Stromal cell of bone marrow (primary cell): ENCODE data around the gene PCDHA10.
"Not testable (repeated sequence)": the region's sequence is repeated elsewhere in the genome, so short reads cannot be mapped to it uniquely, and the experiment has no call there.

Experiments used
- DNase-seq: peaks from one replicate; pipeline ENCODE4 v3.0.0-alpha.2; 2012; ENCODE audit warnings: low read depth

PCDHA10 gene, protein sequence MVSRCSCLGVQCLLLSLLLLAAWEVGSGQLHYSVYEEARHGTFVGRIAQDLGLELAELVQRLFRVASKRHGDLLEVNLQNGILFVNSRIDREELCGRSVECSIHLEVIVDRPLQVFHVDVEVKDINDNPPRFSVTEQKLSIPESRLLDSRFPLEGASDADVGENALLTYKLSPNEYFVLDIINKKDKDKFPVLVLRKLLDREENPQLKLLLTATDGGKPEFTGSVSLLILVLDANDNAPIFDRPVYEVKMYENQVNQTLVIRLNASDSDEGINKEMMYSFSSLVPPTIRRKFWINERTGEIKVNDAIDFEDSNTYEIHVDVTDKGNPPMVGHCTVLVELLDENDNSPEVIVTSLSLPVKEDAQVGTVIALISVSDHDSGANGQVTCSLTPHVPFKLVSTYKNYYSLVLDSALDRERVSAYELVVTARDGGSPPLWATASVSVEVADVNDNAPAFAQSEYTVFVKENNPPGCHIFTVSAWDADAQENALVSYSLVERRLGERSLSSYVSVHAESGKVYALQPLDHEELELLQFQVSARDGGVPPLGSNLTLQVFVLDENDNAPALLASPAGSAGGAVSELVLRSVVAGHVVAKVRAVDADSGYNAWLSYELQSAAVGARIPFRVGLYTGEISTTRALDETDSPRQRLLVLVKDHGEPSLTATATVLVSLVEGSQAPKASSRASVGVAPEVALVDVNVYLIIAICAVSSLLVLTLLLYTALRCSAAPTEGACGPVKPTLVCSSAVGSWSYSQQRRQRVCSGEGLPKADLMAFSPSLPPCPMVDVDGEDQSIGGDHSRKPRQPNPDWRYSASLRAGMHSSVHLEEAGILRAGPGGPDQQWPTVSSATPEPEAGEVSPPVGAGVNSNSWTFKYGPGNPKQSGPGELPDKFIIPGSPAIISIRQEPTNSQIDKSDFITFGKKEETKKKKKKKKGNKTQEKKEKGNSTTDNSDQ

DNA sequence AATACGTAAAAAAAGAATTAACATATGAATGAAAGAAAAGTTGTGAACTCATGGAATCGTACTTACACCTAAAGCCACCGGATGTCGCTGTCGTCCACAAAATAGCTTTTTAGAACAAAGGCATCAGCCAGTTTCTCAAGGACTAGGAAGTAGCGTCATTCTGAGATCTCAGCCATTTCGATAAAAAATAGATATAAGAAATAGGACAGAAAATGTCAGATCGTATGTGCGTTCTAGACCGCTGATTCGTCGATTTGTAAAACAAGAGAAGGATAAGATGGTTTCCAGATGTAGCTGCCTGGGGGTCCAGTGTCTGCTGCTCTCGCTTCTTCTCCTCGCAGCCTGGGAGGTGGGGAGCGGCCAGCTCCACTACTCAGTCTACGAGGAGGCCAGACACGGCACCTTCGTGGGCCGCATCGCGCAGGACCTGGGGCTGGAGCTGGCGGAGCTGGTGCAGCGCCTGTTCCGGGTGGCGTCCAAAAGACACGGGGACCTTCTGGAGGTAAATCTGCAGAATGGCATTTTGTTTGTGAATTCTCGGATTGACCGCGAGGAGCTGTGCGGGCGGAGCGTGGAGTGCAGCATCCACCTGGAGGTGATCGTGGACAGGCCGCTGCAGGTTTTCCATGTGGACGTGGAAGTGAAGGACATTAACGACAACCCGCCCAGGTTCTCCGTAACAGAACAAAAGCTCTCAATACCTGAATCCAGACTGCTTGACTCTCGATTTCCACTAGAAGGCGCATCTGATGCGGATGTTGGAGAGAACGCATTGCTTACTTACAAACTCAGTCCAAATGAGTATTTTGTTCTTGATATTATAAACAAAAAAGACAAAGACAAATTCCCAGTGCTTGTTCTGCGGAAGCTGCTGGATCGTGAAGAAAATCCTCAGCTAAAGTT is at the start of gene PCDHA10:
Gene PCDHA10 (plus strand): TSS at position 126 of the 903 bp plus-strand sequence. CDS start 152 bp downstream, at position 278.
- DNase-seq, result no peak

DNA sequence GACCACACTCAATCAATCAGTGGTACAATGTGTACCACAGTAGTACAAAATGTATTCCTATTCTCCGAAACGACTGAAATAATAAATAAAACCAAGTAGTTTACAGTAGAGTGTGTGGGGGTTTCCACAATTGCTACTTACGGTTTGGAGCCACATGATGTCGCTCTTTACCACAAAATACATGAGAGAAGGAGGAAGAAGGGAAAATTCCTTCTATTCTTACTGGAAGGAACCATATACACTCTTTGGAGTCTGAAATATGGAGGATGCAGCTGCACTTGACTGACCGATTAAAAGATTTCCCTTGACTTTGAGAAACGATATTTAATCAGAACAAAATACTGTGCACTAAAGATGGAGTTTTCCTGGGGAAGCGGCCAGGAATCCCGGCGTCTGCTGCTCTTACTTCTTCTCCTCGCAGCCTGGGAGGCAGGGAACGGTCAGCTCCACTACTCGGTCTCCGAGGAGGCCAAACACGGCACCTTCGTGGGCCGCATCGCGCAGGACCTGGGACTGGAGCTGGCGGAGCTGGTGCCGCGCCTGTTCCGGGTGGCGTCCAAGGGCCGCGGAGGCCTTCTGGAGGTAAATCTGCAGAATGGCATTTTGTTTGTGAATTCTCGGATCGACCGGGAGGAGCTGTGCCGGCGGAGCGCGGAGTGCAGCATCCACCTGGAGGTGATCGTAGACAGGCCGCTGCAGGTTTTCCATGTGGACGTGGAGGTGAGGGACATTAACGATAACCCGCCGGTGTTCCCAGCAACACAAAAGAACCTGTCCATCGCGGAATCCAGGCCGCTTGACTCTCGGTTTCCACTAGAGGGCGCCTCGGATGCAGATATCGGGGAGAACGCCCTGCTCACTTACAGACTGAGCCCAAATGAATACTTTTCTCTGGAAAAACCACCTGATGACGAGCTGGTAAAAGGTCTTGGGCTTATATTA is 48.6 kb upstream of the PCDHA10 start, which contains the start of gene PCDHA4:
Gene PCDHA4 (plus strand): TSS at position 235 of the 942 bp plus-strand sequence.
- DNase-seq, result no peak

DNA sequence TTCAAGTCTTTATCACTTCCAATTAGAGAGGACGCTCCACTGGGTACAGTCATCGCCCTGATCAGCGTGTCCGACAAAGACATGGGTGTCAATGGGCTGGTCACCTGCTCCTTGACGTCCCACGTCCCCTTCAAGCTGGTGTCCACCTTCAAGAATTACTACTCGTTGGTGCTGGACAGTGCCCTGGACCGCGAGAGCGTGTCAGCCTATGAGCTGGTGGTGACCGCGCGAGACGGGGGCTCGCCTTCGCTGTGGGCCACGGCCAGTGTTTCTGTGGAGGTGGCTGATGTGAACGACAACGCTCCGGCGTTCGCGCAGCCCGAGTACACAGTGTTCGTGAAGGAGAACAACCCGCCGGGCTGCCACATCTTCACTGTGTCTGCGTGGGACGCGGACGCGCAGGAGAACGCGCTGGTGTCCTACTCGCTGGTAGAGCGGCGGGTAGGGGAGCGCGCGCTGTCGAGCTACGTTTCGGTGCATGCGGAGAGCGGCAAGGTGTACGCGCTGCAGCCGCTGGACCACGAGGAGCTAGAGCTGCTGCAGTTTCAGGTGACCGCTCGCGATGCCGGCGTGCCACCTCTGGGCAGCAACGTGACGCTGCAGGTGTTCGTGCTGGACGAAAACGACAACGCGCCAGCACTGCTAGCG is 47.3 kb upstream of the PCDHA10 start:
- DNase-seq, result not testable (repeated sequence)

- DNase-seq, result no peak
Observed at GRCh38 chr5:140808889-140809291, 46.8 kb upstream of the PCDHA10 start.

DNA sequence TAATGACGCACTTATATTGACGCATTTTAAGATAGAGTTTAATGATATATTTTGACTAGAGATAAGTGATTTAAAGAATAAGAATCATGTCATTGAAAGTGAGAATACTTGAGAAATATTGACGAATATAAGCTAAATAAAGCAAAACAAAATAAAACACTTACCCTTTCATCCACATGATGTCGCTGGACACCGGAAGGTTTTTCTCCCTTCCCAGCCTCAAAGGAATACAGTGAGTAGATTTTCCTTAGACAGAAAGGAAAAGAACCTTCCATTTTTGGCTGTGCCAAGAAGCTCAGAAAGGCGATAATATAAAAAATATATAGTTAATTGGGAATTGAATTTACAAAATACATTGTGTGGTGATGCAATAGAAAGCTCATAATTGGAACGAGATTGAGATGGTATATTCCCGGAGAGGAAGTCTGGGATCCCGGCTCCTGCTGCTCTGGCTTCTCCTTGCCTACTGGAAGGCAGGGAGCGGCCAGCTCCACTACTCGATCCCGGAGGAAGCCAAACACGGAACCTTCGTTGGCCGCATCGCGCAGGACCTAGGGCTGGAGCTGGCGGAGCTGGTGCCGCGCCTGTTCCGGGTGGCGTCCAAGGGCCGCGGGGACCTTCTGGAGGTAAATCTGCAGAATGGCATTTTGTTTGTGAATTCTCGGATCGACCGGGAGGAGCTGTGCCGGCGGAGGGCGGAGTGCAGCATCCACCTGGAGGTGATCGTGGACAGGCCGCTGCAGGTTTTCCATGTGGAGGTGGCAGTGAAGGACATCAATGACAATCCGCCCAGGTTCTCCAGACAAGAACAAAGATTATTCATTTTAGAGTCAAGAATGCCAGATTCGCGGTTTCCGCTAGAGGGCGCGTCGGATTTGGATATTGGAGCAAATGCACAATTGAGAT is 34.1 kb upstream of the PCDHA10 start, which contains the start of gene PCDHA5:
Gene PCDHA5 (plus strand): TSS at position 239 of the 906 bp plus-strand sequence.
- no peak for DNase-seq

DNA sequence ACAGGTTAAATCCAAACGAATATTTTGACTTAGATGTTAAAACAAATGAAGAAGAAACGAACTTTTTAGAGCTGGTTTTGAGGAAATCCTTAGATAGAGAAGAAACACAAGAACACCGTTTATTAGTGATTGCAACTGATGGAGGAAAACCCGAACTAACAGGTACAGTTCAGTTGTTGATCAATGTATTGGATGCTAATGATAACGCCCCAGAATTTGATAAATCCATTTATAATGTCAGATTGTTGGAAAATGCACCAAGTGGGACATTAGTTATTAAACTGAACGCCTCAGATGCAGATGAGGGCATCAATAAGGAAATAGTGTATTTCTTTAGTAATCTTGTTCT is 33.4 kb upstream of the PCDHA10 start:
- no peak for DNase-seq

DNA sequence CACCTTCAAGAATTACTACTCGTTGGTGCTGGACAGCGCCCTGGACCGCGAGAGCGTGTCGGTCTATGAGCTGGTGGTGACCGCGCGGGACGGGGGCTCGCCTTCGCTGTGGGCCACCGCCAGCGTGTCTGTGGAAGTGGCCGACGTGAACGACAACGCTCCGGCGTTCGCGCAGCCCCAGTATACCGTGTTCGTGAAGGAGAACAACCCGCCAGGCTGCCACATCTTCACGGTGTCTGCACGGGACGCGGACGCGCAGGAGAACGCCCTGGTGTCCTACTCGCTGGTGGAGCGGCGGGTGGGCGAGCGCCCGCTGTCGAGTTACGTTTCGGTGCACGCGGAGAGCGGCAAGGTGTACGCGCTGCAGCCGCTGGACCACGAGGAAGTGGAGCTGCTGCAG is 32.7 kb upstream of the PCDHA10 start:
- DNase-seq, result not testable (repeated sequence)

DNA sequence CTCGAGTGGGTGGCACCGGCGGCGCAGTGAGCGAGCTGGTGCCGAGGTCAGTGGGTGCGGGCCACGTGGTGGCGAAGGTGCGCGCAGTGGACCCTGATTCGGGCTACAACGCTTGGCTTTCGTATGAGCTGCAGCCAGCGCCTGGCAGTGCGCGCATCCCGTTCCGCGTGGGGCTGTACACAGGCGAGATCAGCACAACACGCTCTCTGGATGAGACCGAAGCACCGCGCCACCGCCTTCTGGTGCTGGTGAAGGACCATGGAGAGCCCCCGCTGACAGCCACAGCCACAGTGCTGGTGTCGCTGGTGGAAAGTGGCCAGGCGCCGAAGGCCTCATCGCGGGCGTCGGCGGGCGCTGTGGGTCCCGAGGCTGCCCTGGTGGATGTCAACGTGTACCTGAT is 32.2 kb upstream of the PCDHA10 start:
- no peak for DNase-seq

DNA sequence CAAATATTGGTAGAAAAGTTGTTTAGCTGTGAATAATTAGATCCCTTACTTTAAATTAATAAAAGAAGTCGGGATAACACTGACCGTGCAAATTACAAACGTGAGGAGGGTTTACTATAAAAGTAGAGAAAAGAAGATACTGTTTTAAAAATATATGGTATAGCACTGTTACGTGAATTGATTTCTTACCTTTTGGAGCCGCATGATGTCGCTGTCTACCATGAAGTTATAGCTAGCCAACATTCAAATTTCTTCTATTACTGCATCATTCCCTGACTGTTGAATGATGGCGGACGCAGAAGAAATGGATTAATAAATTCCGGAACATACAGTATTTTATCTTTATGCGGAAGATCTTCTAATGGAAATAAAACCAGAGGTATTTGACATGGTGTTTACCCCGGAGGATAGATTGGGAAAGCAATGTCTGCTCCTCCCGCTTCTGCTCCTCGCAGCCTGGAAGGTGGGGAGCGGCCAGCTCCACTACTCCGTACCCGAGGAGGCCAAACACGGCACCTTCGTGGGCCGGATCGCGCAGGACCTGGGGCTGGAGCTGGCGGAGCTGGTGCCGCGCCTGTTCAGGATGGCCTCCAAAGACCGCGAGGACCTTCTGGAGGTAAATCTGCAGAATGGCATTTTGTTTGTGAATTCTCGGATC is 27.9 kb upstream of the PCDHA10 start, which contains the start of gene PCDHA6:
Gene PCDHA6 (plus strand): TSS at position 257 of the 658 bp plus-strand sequence. CDS start 132 bp downstream, at position 389.
- DNase-seq, result no peak

- DNase-seq, result no peak
Observed at GRCh38 chr5:140828362-140828737, 27.3 kb upstream of the PCDHA10 start.

DNA sequence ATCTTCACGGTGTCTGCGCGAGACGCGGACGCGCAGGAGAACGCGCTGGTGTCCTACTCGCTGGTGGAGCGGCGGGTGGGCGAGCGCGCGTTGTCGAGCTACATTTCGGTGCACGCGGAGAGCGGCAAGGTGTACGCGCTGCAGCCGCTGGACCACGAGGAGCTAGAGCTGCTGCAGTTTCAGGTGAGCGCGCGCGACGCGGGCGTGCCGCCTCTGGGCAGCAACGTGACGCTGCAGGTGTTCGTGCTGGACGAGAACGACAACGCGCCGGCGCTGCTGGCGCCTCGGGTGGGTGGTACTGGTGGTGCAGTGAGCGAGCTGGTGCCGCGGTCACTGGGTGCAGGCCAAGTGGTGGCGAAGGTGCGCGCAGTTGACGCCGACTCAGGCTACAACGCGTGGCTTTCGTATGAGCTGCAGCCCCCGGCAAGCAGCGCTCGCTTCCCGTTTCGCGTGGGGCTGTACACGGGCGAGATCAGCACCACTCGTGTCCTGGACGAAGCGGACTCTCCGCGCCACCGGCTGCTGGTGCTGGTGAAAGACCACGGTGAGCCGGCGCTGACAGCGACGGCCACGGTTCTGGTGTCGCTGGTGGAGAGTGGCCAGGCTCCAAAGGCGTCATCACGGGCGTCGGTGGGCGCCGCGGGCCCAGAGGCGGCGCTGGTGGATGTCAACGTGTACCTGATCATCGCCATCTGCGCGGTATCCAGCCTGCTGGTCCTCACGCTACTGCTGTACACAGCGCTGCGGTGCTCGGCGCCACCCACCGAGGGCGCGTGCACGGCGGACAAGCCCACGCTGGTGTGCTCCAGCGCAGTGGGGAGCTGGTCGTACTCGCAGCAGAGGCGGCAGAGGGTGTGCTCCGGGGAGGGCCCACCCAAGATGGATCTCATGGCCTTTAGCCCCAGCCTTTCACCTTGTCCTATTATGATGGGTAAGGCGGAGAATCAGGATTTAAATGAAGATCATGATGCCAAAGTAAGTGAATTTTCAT is 25.9 kb upstream of the PCDHA10 start:
- DNase-seq, result not testable (repeated sequence)

- DNase-seq, result no peak
Observed at GRCh38 chr5:140833993-140834392, 21.7 kb upstream of the PCDHA10 start, which contains the start of gene PCDHA7. Gene PCDHA7, plus strand, starts transcription at chr5:140834269. Its CDS starts 115 bp downstream, at chr5:140834384.

DNA sequence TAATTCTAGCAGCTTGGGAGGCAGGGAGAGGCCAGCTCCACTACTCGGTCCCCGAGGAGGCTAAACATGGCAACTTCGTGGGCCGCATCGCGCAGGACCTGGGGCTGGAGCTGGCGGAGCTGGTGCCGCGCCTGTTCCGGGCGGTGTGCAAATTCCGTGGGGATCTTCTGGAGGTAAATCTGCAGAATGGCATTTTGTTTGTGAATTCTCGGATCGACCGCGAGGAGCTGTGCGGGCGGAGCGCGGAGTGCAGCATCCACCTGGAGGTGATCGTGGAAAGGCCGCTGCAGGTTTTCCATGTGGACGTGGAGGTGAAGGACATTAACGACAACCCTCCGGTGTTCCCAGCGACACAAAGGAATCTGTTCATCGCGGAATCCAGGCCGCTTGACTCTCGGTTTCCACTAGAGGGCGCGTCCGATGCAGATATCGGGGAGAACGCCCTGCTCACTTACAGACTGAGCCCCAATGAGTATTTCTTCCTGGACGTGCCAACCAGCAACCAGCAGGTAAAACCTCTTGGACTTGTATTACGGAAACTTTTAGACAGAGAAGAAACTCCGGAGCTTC is 21.2 kb upstream of the PCDHA10 start:
- DNase-seq, result not testable (repeated sequence)

- DNase-seq, result no peak
Observed at GRCh38 chr5:140835622-140836510, 19.8 kb upstream of the PCDHA10 start.
